HCT116 (cell line): ENCODE measurements around the gene PLCB1. TPM values are rescaled to one million over a fixed set of nuclear protein-coding genes. Genes with fewer than 3 reads are reported as not detected.

ENCODE experiments used
- ATAC-seq: fragments of 200-7000 bp; cut with Tn5 transposase; 2 replicates; pipeline ENCODE4 v1.9.1; 2020; ENCODE audit warnings: mild to moderate bottlenecking, moderate library complexity
- BruUV-seq: library from RNA; stranded (reverse); fragments of 400-500 nt; replicated peaks from 2 replicates; lab custom pipeline; 2021; lab: Mats Ljungman, UMichigan
- CTCF ChIA-PET: fragments of 300-600 bp; sonication (Branson Sonifier 250); formaldehyde crosslinking; loops from one replicate; lab custom pipeline; 2021; ENCODE audit warnings: antibody characterized with exemption; lab: Charles Lee
- POLR2A ChIA-PET: fragments of 300-600, 350-600 bp; sonication (Branson Sonifier 250); formaldehyde crosslinking; loops from one replicate; lab custom pipeline; 2021; ENCODE audit warnings: antibody characterized with exemption; lab: Charles Lee
- RAD21 ChIA-PET, 2 experiments: fragments of 300-600 bp; sonication (Branson Sonifier 250); formaldehyde crosslinking; loops; one replicate each; lab custom pipeline; 2023; ENCODE audit warnings: low total read pairs in 2 of 2; ENCODE audit not compliant: uncharacterized antibody in 2 of 2, unreplicated experiment in 2 of 2, low non-redundant PET in 1 of 2; lab: Charles Lee
- DNase-seq: peaks from one replicate; pipeline ENCODE4 v3.0.0-alpha.2; 2010; ENCODE audit warnings: low read depth, low spot score
- H2AFZ ChIP-seq: fragments of 200-600 bp; shearing (Covaris generic), sonication (generic); 2 replicates; pipeline ENCODE4 v1.6.1; 2017; ENCODE audit warnings: low read depth, mixed run types, mixed read lengths, antibody characterized with exemption, low read length; ENCODE audit not compliant: poor library complexity, severe bottlenecking
- H3K27ac ChIP-seq: 2 replicates; pipeline ENCODE4 v1.5.1; 2012; ENCODE audit warnings: low read depth, low read length
- H3K27me3 ChIP-seq: fragments of 200-600 bp; sonication (generic); 2 replicates; pipeline ENCODE4 v1.6.1; 2016; ENCODE audit warnings: mixed run types, low read length, mixed read lengths; ENCODE audit not compliant: insufficient read depth
- H3K36me3 ChIP-seq, 2 experiments: fragments of 200-500 bp in 1 of 2; fragments of 200-600 bp in 1 of 2; sonication (Bioruptor generic) in 1 of 2; sonication (generic) in 1 of 2; 2 replicates each; pipeline versions ENCODE4 v1.5.1 to v1.6.1; 2014 to 2016; ENCODE audit warnings: low read length in 2 of 2, inconsistent platforms in 1 of 2, mixed read lengths in 1 of 2, mixed run types in 1 of 2; ENCODE audit not compliant: insufficient read depth in 2 of 2, control insufficient read depth in 1 of 2
- H3K4me1 ChIP-seq, 2 experiments: fragments of 200-600 bp in 1 of 2; sonication (generic) in 1 of 2; 2 replicates each; pipeline versions ENCODE4 v1.5.1 to v1.6.1; 2012 to 2017; ENCODE audit warnings: low read length in 2 of 2, inconsistent platforms in 1 of 2, mild to moderate bottlenecking in 1 of 2, mixed read lengths in 1 of 2, mixed run types in 1 of 2, moderate library complexity in 1 of 2; ENCODE audit not compliant: insufficient read depth in 2 of 2, control insufficient read depth in 1 of 2
- H3K4me2 ChIP-seq: fragments of 200-600 bp; sonication (generic); 2 replicates; pipeline ENCODE4 v1.6.1; 2017; ENCODE audit warnings: mixed run types, low read length, mixed read lengths
- H3K4me3 ChIP-seq, 2 experiments: fragments of 200-600 bp in 1 of 2; sonication (generic) in 1 of 2; replicated peaks in 1 of 2; 2 replicates each; pipeline ENCODE4 v1.5.1; 2011 to 2016; ENCODE audit warnings: low read length in 2 of 2, control low read depth in 1 of 2, low read depth in 1 of 2, mild to moderate bottlenecking in 1 of 2, mixed read lengths in 1 of 2, mixed run types in 1 of 2
- H3K79me2 ChIP-seq: fragments of 200-600 bp; sonication (generic); 2 replicates; pipeline ENCODE4 v1.6.1; 2017; ENCODE audit warnings: mild to moderate bottlenecking, mixed run types, low read length, moderate library complexity, mixed read lengths; ENCODE audit not compliant: insufficient read depth
- H3K9ac ChIP-seq: fragments of 200-600 bp; sonication (generic); 2 replicates; pipeline ENCODE4 v1.6.1; 2016; ENCODE audit warnings: low read length, mixed read lengths
- H3K9me2 ChIP-seq: fragments of 200-600 bp; sonication (generic), shearing (Covaris generic); 2 replicates; pipeline ENCODE4 v1.6.1; 2017; ENCODE audit warnings: mixed run types, mild to moderate bottlenecking, moderate library complexity; ENCODE audit not compliant: insufficient read depth
- H3K9me3 ChIP-seq, 2 experiments: fragments of 200-500 bp in 1 of 2; fragments of 200-600 bp in 1 of 2; sonication (Bioruptor generic) in 1 of 2; sonication (generic) in 1 of 2; 2 replicates each; pipeline ENCODE4 v1.6.1; 2014 to 2017; ENCODE audit warnings: low read length in 2 of 2, mixed read lengths in 2 of 2, inconsistent platforms in 1 of 2, low read depth in 1 of 2, mild to moderate bottlenecking in 1 of 2, mixed run types in 1 of 2, moderate library complexity in 1 of 2; ENCODE audit not compliant: control insufficient read depth in 1 of 2, insufficient read depth in 1 of 2
- H4K20me1 ChIP-seq: fragments of 200-600 bp; sonication (generic), shearing (Covaris generic); 2 replicates; pipeline ENCODE4 v1.6.1; 2017; ENCODE audit warnings: mixed run types, mild to moderate bottlenecking, moderate library complexity; ENCODE audit not compliant: insufficient read depth
- CEBPB ChIP-seq: IDR thresholded peaks from 2 replicates; pipeline ENCODE4 v1.6.1; 2012; ENCODE audit warnings: low read depth
- EGR1 ChIP-seq: IDR thresholded peaks from 2 replicates; pipeline ENCODE4 v1.6.1; 2012; ENCODE audit warnings: low read depth
- EZH2 ChIP-seq: fragments of 200-600 bp; sonication (generic); IDR thresholded peaks from 2 replicates; pipeline ENCODE4 v1.6.1; 2017; ENCODE audit warnings: antibody characterized with exemption, mixed run types
- EZH2phosphoT487 ChIP-seq: fragments of 200-600 bp; IDR thresholded peaks from 2 replicates; pipeline ENCODE4 v1.6.1; 2018; ENCODE audit warnings: antibody characterized with exemption, borderline replicate concordance
- FOSL1 ChIP-seq: IDR thresholded peaks from 2 replicates; pipeline ENCODE4 v1.6.1; 2012; ENCODE audit warnings: low read depth
- MAX ChIP-seq: IDR thresholded peaks from 2 replicates; pipeline ENCODE4 v1.6.1; 2012
- SIN3A ChIP-seq: IDR thresholded peaks from 2 replicates; pipeline ENCODE4 v1.6.1; 2012; ENCODE audit warnings: low read depth
- intact Hi-C: fragments of 100-400 bp; cut with micrococcal nuclease; formaldehyde crosslinking; loops from 2 replicates; pipeline ENCODE4 v1.10.0; 2022
- total RNA-seq: library from RNA; stranded (reverse); gene quantifications from one replicate; pipeline ENCODE4 v1.2.1, GENCODE V29; 2021; ENCODE audit not compliant: unreplicated experiment
- TF ChIP-seq, protein P1 (sequence below): IDR thresholded peaks from 2 replicates; pipeline ENCODE4 v1.6.1; 2012; ENCODE audit warnings: low read depth
- TF ChIP-seq, protein P2 (sequence below): IDR thresholded peaks from 2 replicates; pipeline ENCODE4 v1.6.1; 2011; ENCODE audit warnings: mild to moderate bottlenecking, low read length, moderate library complexity; ENCODE audit not compliant: insufficient replicate concordance; ENCODE audit errors: extremely low read depth

Gene PLCB1
- total RNA-seq, 1 experiment from 2014 or later: 15.8 TPM

DNA sequence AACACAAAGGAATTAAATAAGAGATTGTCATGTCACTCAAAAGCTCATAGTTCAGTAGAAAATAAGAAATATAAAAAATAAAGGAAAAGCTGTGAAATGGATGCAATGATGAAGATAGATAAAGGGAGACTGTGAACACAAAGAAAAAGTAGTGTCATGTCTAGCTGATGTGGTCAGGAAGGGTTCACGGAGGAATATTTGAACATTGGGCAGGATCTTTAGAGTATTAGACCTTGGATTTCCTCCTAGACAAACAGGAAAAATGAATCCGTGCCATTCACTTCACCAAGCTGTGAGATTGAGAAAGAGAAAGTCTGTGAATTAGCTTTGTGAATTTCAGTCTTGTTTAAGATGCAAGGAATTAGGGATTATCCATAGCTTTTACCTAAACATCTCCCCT lies 522.4 kb downstream of the PLCB1 start:
- BruUV-seq: no TSS peak
- H3K9me3 ChIP-seq: no peaks in the 10 kb centered on the region
- H3K9ac ChIP-seq: no peak overlapping the region
- no peaks in the 10 kb centered on the region for H3K4me1 ChIP-seq
- ChIA-PET RAD21 (no interaction called here), POLR2A (no interaction called here), CTCF (no interaction called here)
- DNase-seq: no peak
- no peak overlapping the region for H3K4me3 ChIP-seq
- no peak overlapping the region for H3K4me2 ChIP-seq
- H2AFZ ChIP-seq: no peak overlapping the region
- H3K9me2 ChIP-seq: no peaks in the 10 kb centered on the region
- no peaks in the 10 kb centered on the region for H3K36me3 ChIP-seq
- intact Hi-C loops: no loop called here
- H3K27me3 ChIP-seq: no peaks in the 10 kb centered on the region
- H3K79me2 ChIP-seq: no peaks in the 10 kb centered on the region
- no peak for TF ChIP-seq MAX
- TF ChIP-seq, protein P1, sequence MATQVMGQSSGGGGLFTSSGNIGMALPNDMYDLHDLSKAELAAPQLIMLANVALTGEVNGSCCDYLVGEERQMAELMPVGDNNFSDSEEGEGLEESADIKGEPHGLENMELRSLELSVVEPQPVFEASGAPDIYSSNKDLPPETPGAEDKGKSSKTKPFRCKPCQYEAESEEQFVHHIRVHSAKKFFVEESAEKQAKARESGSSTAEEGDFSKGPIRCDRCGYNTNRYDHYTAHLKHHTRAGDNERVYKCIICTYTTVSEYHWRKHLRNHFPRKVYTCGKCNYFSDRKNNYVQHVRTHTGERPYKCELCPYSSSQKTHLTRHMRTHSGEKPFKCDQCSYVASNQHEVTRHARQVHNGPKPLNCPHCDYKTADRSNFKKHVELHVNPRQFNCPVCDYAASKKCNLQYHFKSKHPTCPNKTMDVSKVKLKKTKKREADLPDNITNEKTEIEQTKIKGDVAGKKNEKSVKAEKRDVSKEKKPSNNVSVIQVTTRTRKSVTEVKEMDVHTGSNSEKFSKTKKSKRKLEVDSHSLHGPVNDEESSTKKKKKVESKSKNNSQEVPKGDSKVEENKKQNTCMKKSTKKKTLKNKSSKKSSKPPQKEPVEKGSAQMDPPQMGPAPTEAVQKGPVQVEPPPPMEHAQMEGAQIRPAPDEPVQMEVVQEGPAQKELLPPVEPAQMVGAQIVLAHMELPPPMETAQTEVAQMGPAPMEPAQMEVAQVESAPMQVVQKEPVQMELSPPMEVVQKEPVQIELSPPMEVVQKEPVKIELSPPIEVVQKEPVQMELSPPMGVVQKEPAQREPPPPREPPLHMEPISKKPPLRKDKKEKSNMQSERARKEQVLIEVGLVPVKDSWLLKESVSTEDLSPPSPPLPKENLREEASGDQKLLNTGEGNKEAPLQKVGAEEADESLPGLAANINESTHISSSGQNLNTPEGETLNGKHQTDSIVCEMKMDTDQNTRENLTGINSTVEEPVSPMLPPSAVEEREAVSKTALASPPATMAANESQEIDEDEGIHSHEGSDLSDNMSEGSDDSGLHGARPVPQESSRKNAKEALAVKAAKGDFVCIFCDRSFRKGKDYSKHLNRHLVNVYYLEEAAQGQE: no peak
- no peak for TF ChIP-seq CEBPB
- no peak for TF ChIP-seq EGR1
- TF ChIP-seq, protein P2, sequence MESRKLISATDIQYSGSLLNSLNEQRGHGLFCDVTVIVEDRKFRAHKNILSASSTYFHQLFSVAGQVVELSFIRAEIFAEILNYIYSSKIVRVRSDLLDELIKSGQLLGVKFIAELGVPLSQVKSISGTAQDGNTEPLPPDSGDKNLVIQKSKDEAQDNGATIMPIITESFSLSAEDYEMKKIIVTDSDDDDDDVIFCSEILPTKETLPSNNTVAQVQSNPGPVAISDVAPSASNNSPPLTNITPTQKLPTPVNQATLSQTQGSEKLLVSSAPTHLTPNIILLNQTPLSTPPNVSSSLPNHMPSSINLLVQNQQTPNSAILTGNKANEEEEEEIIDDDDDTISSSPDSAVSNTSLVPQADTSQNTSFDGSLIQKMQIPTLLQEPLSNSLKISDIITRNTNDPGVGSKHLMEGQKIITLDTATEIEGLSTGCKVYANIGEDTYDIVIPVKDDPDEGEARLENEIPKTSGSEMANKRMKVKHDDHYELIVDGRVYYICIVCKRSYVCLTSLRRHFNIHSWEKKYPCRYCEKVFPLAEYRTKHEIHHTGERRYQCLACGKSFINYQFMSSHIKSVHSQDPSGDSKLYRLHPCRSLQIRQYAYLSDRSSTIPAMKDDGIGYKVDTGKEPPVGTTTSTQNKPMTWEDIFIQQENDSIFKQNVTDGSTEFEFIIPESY: no peak
- no peak for TF ChIP-seq EZH2phosphoT487
- no peak for TF ChIP-seq FOSL1
- no peak for TF ChIP-seq EZH2
- TF ChIP-seq SIN3A: no peak
- no peaks in the 10 kb centered on the region for H4K20me1 ChIP-seq
- no peak overlapping the region for H3K27ac ChIP-seq
- no peak for ATAC-seq
